Stimulated activated CD4-positive, alpha-beta T cell treated with anti-CD3 and anti-CD28 coated beads, Interleukin-1b, Interleukin-23, amount 100 ng/mL, for 1 hour (primary cell): ENCODE measurements around the gene GDPD5.
A peak's percentile ranks its signal among the peaks of the same experiment; 100 is the strongest.

ENCODE experiments used
- DNase-seq, 2 donors: peaks; one replicate each; pipeline ENCODE4 v3.0.0-alpha.2; 2020; ENCODE audit warnings: low read depth in 2 of 2

GDPD5 gene

DNA sequence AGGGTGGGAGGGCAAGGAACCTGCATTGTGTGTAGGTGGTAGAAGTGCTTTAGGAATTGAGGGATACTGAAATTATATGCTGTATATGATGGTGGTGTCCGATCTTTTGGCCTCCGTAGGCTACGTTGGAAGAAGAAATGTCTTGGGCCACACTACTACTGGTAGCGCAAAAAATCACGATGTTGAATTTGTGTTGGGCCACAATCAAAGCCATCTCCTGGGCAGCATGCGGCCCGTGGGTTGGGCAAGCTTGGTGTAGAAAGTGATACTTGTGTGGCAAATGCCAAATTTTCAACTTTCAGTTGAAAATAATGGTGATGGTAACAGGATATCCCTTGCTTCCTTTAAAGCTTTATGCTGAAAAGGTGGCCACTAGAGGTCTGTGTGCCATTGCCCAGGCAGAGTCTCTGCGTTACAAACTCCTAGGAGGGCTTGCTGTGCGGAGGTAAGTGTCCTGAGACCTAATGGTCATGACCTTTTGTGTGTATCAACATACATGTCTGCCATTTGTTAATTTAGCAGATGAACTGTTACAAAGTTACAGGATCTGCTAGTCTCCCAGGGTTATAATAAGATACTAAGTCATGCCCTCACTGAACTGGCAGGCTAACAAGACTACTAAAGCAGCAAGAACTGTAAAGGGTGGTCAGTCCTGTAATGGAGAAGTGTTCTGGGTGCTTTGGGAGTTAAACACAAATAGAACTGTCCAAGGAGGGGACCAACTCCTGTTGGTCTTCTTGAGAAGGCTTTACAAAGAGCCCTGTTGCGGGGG lies 123.6 kb downstream of the GDPD5 start:
- DNase-seq: no peak

DNA sequence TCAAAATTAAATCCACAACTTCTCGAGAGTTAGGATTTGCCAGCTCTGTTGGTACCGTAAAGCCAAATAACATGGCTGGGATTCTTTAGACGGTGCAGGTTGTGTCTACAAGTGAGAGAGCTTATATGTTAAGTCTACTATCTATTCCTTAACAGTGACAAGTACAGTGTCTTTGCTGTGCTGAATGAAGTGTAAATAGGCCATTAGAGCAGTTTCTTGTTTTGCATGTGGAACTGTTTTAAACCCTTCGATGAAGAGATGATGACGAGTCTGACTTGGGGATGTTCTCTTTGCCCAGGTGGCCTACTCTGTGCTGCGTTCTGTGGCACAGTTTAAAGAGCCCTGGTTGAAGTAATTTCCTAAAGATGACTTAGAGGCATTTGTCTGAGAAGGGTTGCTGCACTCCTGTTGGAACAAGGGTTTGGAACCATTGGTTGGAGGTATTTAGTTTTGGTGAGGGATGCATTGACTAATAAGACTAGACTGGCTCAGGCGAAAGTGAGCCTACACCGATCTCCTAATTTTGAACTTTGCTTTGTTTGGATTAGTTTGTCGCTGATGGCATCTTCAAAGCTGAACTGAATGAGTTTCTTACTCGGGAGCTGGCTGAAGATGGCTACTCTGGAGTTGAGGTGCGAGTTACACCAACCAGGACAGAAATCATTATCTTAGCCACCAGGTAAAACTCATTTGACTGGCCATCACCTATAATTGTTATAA lies 125.4 kb downstream of the GDPD5 start:
- DNase-seq: no peak

DNA sequence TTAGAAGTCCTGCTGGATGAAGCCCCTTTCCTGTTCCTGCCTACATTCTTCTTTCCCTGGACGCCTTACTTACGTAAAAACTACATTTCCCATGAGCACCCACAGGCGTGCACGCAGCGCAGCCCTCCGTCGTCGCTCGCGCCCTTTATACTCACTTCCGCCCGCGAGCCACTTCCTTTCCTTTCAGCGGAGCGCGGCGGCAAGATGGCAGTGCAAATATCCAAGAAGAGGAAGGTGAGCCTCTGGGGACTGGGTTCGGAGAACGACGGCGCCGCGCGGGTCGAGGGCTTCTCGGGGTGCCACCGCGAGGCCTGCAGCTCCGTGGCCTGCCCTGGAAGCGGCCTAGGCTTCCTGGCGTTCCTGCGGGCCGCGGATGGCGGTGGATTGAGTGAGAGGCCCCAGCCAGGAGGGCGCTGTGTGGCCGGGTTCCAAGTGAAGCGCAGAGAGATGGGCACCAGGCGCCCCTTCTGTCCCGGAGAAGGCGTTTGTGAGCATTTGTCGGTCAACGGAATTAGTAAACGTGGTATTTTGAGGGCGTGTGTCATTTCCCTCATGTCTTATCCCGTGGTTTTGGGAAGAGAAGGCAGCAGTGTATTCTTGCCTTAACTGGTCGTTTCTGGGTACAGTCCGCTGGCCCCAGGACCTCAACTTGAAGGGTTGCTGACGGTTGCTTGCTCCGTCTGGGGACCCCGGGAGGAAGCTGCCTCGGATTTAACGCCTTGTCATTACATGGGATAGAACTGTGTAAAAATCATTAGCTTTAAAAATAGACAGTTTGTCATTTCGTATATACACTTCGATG lies 126.2 kb downstream of the GDPD5 start, which contains the start of gene RPS3:
Gene RPS3, plus strand, starts transcription at position 175 of the 802 bp plus-strand sequence. Its CDS starts 30 bp downstream, at position 205.
- peak; percentile 68 to 70 for DNase-seq

DNA sequence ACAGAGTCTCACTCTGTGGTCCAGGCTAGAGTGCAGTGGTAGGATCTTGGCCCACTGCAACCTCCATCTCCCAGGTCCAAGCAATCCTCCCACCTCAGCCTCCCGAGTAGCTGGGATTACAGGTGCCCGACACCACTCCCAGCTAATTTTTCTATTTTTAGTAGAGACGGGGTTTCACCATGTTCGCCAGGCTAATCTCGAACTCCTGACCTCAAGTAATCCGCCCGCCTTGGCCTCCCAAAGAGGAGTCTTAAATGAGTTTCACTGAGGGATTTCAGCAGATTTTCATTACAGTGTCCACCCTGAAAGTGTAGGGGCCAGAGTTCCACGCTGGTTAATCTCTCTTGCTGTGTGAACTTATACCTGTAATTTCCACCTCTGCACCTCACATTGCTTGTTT lies 126.8 kb downstream of the GDPD5 start:
- no peak for DNase-seq

DNA sequence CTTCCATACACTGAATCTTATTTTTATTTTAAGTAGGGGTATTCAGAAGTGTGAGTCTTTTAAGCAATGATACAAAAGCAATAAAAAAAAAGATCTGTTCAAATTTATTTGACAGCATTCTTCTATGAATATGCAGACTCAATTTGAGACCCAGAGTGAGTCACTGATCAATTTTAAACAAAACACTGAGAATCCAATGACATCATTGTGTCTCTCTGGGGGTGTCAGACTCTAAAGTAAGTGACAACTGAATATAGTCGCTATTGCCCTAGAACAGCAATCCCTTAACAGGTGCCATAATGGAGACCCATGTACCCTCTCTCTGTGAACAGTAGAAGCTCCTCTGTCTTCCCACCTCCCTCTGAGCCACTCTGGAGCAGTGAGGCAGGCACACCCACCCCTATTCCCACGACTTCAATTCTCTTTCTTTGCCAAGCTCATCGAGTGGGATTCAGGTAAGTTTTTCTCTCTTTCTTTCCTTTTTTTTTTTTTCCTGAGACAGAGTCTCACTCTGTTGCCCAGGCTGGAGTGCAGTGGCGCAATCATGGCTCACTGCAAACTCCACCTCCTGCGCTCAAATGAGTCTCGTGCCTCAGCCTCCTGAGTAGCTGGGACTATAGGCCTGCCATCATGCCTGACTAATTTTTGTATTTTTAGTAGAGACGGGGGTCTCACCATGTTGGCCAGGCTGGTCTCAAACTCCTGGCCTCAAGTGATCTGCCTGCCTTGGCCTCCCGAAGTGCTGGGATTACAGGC lies 131.5 kb downstream of the GDPD5 start:
- no peak for DNase-seq

DNA sequence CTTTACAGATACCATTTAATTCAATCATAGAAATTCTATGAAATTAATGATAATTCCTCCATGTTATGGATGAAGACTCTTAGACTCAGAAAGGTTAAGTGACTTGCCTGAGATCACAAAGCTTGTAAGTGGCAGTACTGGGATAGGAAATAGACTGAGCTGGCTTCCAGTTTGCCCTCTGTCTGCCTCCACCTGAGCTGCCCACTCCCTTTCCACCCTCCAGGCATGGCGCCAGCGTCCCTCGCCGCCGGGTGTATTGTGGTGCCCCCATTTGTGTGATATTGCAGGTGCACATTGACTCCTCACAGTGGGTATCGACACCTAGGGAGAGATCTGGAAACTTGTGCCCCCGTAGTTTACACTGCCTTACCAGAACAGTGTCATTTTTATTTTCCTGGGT lies 135.8 kb downstream of the GDPD5 start:
- DNase-seq: no peak

DNA sequence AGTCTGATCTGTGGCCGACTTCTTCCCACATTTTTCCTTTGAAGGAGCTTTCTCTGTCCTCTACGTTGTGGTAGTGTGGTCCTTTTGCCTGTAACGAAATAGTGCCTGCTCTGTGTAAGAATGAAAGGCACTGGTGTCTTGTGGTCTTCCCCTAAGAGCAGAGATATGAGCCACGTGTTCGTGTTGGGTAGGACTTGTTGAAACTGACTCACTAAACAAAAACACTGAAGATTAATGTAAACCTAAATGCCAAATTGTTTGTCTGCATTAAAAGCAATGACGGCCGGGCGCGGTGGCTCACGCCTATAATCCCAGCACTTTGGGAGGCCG lies 136.5 kb downstream of the GDPD5 start:
- DNase-seq: no peak

DNA sequence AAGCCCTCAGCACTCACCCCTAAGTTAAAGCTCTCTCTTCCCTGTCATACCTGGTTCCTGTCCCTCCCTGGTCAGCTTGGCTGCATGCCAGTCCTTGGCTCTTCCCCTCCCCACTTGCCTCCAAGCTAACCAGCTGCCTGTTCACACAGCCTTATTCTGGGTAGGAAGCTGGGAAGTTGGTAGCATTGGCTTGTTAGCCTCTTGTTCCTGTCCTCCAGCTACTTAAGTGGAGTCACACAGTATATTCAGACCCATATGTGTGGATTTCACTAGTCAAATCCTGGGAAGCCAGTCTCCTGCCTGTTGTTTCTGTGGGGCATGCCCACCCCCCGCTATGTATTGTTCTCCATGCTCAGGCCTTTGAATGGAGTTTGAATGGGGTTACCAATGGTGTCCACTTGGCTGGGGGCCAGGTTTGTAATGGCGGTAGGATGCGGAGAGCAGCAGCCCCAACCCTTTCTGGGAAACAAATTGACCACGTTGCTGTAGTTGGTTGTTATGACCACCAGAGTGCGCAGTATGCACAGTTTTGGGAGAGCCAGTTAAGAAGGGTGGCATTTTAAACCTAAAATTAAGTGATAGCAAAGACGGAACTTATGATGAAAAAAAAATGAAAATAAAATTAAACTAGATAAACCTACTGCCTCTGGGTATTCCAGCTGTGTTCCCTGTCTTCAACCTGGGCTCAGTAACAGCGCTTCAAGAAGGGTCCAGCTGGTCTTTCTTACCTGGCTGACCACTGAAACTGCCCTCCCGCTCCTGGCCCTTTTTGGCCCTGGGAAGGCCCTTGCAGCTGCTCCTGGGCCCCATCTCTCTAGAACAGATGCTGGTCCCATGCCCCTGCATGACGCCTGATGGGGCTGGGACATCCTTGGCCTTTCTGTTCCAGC lies 137.1 kb downstream of the GDPD5 start:
- DNase-seq: peak; percentile 16 to 29

DNA sequence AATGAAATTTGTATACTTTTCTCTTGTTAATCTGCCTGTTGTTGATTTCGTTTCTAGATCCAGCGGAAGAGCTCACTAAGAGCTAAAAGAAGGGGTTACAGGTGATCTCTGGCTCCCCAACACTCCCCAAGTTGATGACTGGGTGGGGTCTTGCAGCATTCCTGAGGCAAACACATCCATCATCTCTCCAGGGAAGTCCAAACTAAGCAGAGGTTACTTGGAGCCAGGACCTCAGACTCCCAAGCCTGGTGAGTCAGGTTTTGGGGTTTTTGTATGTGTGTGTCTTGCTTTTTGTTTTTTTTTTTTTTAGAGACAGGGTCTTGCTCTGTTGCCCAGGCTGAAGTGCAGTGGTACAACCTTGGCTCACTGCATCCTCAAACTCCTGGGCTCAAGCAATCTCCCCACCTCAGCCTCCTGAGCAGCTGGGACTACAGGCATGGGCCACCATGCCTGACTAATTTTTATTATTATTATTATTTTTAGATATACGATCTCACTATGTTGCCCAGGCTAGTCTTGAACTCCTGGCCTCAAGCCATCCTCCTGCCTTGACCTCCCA lies 137.9 kb downstream of the GDPD5 start:
- DNase-seq: no peak

DNA sequence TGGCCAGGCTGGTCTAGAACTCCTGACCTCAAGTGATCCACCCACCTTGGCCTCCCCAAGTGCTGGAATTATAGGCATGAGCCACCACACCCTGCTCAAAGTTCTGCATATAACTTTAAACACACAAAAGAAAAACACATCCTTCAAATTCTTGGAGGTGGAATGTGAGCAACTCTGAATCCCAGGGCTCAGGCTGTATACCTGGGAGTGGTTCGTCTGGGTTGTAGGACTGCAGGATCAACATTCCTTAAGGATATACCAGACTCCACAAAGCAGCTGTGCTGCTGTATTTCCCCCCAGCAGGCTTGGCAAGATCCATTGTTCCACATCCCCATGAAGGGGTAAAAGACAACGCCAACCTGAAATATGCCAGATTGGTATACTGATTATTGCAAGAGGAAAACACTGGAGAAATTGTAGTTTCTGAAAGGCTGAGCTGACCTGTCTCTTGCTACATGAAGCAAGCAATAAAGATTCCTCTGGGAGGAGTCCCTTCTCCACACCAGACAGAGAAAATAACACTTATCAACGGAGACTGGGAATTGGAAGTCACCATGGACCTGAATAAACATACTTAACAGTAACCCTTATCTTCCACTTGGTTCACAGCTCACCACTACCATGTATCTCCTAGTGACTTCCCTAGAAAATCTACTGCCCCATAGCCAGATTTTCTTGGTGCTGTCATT lies 138.7 kb downstream of the GDPD5 start:
- no peak for DNase-seq
